ENCODE data around the gene PORCN.

Gene PORCN

GRCh38 chrX:48492293-48492910 lies 16.4 kb upstream of the PORCN start:
- DNase-seq (ENCODE audit: low spot score) (no peak), ATAC-seq (ENCODE audit: low read depth) (peak; percentile 35)
- H3K4me3 ChIP-seq (ENCODE audit: severe bottlenecking), result no peak overlapping the region
- H3K36me3 ChIP-seq (ENCODE audit: low read depth), result no peaks in the 10 kb centered on the region
- H3K9me3 ChIP-seq (ENCODE audit: severe bottlenecking), result no peaks in the 10 kb centered on the region
- H3K27ac ChIP-seq (ENCODE audit: poor library complexity, severe bottlenecking), result peak overlapping the region; percentile 97
- TF ChIP-seq, protein P1, sequence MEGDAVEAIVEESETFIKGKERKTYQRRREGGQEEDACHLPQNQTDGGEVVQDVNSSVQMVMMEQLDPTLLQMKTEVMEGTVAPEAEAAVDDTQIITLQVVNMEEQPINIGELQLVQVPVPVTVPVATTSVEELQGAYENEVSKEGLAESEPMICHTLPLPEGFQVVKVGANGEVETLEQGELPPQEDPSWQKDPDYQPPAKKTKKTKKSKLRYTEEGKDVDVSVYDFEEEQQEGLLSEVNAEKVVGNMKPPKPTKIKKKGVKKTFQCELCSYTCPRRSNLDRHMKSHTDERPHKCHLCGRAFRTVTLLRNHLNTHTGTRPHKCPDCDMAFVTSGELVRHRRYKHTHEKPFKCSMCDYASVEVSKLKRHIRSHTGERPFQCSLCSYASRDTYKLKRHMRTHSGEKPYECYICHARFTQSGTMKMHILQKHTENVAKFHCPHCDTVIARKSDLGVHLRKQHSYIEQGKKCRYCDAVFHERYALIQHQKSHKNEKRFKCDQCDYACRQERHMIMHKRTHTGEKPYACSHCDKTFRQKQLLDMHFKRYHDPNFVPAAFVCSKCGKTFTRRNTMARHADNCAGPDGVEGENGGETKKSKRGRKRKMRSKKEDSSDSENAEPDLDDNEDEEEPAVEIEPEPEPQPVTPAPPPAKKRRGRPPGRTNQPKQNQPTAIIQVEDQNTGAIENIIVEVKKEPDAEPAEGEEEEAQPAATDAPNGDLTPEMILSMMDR (IDR thresholded peaks at IDR 0.05; ENCODE audit: poor library complexity, severe bottlenecking), result no peak
- no peaks in the 10 kb centered on the region for H3K27me3 ChIP-seq (ENCODE audit: insufficient read depth, poor library complexity, severe bottlenecking)
- H3K4me1 ChIP-seq (ENCODE audit: insufficient read depth, poor library complexity, severe bottlenecking), result peaks cover 38% of the 10 kb centered on the region

DNA sequence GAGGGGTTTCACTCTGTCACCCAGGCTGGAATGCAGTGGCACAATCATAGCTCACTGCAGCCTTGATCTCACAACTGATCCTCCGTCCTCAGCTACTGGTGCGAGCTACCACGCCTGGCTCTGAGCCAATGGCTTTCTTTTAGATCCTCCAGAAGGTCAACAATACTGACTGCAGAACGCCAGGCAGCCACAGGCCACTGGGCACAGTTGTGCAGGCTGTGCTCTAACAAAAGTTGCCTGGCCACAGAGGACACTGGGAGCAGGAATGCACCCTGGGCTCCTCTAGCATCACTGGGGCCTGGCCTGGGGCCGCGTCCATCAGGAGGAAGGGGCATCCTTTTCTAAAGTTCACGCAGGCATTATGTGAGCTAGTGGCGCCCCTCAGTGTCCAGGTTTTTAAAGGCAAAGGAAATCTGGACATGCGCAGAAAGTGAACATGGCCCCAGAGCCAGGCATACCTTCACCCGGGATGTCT lies 14.9 kb upstream of the PORCN start:
- no peaks in the 10 kb centered on the region for H3K27me3 ChIP-seq (ENCODE audit: insufficient read depth, poor library complexity, severe bottlenecking)
- H3K4me3 ChIP-seq (ENCODE audit: severe bottlenecking), result no peak overlapping the region
- H3K4me1 ChIP-seq (ENCODE audit: insufficient read depth, poor library complexity, severe bottlenecking), result peaks cover 30% of the 10 kb centered on the region
- H3K9me3 ChIP-seq (ENCODE audit: severe bottlenecking), result no peaks in the 10 kb centered on the region
- TF ChIP-seq, protein P1 (IDR thresholded peaks at IDR 0.05; ENCODE audit: poor library complexity, severe bottlenecking), result peak; percentile 24
- DNase-seq (ENCODE audit: low spot score) (no peak), ATAC-seq (ENCODE audit: low read depth) (no peak)
- no peaks in the 10 kb centered on the region for H3K36me3 ChIP-seq (ENCODE audit: low read depth)
- peak overlapping the region; percentile 97 for H3K27ac ChIP-seq (ENCODE audit: poor library complexity, severe bottlenecking)

GRCh38 chrX:48496660-48497059 lies 12.1 kb upstream of the PORCN start:
- DNase-seq (ENCODE audit: low spot score), result no peak
- H3K4me1 ChIP-seq (ENCODE audit: insufficient read depth, poor library complexity, severe bottlenecking), result peaks cover 11% of the 10 kb centered on the region
- H3K4me3 ChIP-seq (ENCODE audit: severe bottlenecking), result no peak overlapping the region
- no peak overlapping the region for H3K27ac ChIP-seq (ENCODE audit: poor library complexity, severe bottlenecking)
- no peak for ATAC-seq (ENCODE audit: low read depth)
- no peaks in the 10 kb centered on the region for H3K36me3 ChIP-seq (ENCODE audit: low read depth)
- TF ChIP-seq, protein P1 (IDR thresholded peaks at IDR 0.05; ENCODE audit: poor library complexity, severe bottlenecking), result no peak
- no peaks in the 10 kb centered on the region for H3K9me3 ChIP-seq (ENCODE audit: severe bottlenecking)
- H3K27me3 ChIP-seq (ENCODE audit: insufficient read depth, poor library complexity, severe bottlenecking), result no peaks in the 10 kb centered on the region

DNA sequence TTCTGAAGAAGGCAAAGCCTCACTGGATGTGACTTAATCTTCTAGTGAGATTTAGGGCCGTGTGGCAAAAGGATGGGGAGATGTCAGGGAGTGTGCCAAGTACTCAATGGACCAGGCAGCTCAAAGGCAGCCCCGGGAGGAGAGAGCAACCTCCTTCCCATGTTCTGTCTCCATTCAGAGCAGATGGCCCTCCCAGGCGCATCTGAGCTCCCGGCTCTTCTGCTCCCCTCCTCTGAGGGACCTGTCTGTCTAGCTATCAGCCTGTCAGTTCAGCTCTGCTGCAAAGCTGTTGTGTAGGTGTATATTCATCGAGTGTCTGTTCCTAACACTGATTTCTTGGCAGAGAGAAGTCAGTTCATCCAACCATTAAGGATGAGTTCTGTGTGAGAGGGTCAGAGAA lies 10.9 kb upstream of the PORCN start:
- H3K27me3 ChIP-seq (ENCODE audit: insufficient read depth, poor library complexity, severe bottlenecking), result no peaks in the 10 kb centered on the region
- no peaks in the 10 kb centered on the region for H3K4me1 ChIP-seq (ENCODE audit: insufficient read depth, poor library complexity, severe bottlenecking)
- H3K36me3 ChIP-seq (ENCODE audit: low read depth), result no peaks in the 10 kb centered on the region
- no peaks in the 10 kb centered on the region for H3K9me3 ChIP-seq (ENCODE audit: severe bottlenecking)
- ATAC-seq (ENCODE audit: low read depth) (0 out of 3 replicates have a peak, but pooled peaks have one; percentile 14), DNase-seq (ENCODE audit: low spot score) (no peak)
- H3K4me3 ChIP-seq (ENCODE audit: severe bottlenecking), result no peak overlapping the region
- TF ChIP-seq, protein P1 (IDR thresholded peaks at IDR 0.05; ENCODE audit: poor library complexity, severe bottlenecking), result no peak
- H3K27ac ChIP-seq (ENCODE audit: poor library complexity, severe bottlenecking), result peak overlapping the region; percentile 69

DNA sequence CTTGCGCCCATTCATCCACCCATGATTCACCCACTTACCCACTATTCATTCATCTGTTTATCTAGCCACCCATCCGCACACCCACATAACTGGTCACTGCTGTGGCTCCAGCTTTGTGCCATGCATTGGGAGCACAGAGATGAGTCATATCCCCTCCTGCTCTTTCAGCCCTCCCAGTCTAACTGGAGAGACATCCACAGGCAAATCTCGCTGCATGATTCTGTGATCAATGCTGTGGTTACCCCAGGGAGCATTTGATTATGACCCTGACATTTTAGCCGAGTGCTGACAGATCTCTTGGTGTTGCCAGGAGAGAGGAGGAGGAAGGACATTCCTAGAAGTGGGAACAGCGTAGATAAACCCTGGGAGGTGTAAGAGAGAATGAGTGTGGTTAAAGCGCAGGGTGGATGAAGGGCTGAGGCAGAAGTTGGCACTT lies 10.4 kb upstream of the PORCN start:
- Histone ChIP-seq H3K9me3 (ENCODE audit: severe bottlenecking) (no peaks in the 10 kb centered on the region), H3K4me3 (ENCODE audit: severe bottlenecking) (no peak overlapping the region), H3K27ac (ENCODE audit: poor library complexity, severe bottlenecking) (peak overlapping the region; percentile 69), H3K4me1 (ENCODE audit: insufficient read depth, poor library complexity, severe bottlenecking) (no peaks in the 10 kb centered on the region), H3K27me3 (ENCODE audit: insufficient read depth, poor library complexity, severe bottlenecking) (no peaks in the 10 kb centered on the region), H3K36me3 (ENCODE audit: low read depth) (no peaks in the 10 kb centered on the region)
- DNase-seq (ENCODE audit: low spot score) (no peak), ATAC-seq (ENCODE audit: low read depth) (peak; percentile 70)
- TF ChIP-seq, protein P1 (IDR thresholded peaks at IDR 0.05; ENCODE audit: poor library complexity, severe bottlenecking), result no peak
